Posterior cingulate gyrus (tissue), 11 donors: Measurements from ENCODE around the gene EML6.

Experiments used
- DNase-seq, 10 donors: peaks; one replicate each; pipeline versions ENCODE4 v3.0.0 to v3.0.0-alpha.2; 2020 to 2021; ENCODE audit warnings: mixed read lengths in 3 of 10
- intact Hi-C: fragments of 100-400 bp; cut with DNase I; formaldehyde crosslinking; loops from one replicate; pipeline ENCODE4 v1.15.1; 2023

The EML6 gene

DNA sequence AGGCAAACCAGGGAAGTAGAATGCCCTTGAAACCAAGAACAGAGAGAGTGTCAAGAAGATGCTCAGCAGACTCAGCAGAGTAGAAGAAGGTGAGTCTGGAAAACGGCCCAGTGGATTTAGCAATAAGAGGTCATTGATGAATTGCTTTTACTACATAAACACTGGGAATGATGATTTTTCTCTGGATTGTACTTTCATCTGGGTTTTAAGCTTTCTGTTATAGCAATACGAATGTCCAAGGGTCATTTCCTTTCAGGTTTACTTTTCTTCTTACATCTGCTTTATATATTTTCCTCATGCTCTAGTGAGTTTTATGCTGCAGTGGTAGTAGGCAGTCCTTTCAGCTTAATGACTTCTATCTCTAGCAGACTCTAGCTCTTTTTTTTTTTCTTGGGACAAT, 16.9 kb downstream of the EML6 start:
- intact Hi-C loops: no loop called here
- DNase-seq: no peak

- DNase-seq: no peak
- intact Hi-C loops: no loop called here
These were observed 17.8 kb downstream of the EML6 start for GRCh38 chr2:54741250-54741649.

GRCh38 chr2:54750040-54750439, 26.6 kb downstream of the EML6 start:
- intact Hi-C loops: no loop called here
- DNase-seq: no peak

DNA sequence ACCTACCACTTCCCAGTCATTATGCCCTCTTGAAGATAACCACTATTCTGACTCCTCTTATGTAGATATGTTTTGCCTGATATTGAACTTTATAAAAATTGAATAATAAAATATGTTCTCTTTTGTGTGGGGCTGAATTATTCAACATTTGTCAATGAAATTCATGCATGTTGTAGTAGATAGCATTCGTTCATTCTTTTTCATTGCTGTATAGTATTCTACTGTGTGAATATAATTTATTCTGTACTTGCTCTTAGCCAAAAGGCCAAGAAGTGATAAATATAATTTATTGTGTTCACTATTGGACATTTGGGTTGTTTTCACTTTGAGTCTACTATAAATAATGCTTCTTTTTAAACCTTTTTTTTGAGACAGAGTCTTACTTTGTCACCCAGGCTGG, 29.0 kb downstream of the EML6 start:
- intact Hi-C loops: no loop called here
- no peak for DNase-seq

DNA sequence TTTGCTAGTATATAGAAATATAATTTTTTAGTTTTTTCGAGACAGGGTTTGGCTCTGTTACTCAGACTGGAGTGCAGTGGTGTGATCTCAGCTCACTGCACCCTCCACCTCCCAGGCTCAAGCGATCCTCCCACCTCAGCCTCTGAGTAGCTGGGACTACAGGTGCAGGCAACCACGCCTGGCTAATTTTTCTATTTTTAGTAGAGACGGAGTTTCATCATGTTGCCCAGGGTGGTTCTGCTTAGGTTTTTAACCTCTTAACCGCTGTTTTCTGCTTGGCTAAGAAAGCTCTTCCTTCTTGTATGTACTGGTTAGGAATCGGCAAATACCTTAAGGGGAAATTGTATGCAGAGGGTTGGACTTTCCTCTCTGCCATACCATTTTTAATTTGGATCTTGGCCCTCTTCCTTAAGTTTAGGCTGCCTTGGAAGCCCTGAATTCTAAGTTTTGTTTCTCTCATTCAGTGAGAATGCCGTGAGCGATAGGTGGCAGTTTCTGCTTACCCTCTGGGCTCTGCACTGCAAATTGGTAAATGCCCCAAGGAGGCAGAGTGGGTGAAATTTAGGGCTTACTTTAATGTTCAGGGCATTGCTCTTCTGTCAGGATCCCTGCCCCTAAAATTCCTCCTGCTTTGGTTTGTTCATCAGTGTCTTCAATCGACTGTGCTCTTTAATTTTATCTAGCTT, 32.3 kb downstream of the EML6 start:
- intact Hi-C loops: no loop called here
- no peak for DNase-seq

- intact Hi-C loops: no loop called here
- DNase-seq: peak in 8 of 10 donors; percentile 11 to 87 (median 46)
These were observed 34.0 kb downstream of the EML6 start for GRCh38 chr2:54757500-54757899.

DNA sequence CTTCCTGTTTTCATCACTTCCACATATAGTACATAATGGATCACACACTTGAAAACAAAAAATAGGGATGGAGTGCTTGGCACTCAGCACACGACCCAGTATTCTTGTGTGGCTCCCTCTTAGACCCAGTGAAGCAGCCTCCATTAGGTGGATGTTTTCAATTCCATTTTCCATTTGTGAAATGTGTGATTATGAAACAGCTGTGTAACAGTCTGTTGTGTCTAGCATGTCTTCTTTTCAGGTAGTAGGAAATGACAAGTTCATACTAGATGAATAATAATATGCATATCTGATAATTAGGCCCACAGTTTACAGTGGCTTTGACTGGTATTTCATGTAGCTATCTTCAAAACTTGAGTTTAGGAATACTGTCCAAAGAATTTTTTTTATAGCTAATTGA, 35.5 kb downstream of the EML6 start:
- intact Hi-C loops: no loop called here
- no peak for DNase-seq

DNA sequence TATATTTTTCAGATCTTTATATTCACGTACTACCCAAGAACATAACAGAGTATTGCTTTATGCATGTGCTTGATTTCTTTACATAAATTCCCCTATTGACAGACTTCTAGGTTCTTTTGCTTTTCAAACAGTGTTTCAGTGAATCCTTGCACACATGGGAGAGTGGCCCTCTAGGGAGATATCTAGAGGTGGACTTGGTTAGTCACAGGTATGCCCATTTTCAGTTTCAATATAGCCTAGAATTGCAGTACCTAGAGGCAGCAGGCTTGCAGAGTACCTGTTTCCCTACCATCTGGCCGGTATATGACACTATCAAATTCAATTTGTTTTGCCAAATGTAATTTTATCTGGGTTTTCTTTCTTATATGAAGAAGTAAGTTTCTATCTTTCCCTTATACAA, 36.8 kb downstream of the EML6 start:
- intact Hi-C loops: no loop called here
- DNase-seq: no peak

GRCh38 chr2:54763636-54764291, 40.3 kb downstream of the EML6 start:
- peak in 1 of 10 donors; percentile 17 for DNase-seq
- intact Hi-C loops: no loop called here

DNA sequence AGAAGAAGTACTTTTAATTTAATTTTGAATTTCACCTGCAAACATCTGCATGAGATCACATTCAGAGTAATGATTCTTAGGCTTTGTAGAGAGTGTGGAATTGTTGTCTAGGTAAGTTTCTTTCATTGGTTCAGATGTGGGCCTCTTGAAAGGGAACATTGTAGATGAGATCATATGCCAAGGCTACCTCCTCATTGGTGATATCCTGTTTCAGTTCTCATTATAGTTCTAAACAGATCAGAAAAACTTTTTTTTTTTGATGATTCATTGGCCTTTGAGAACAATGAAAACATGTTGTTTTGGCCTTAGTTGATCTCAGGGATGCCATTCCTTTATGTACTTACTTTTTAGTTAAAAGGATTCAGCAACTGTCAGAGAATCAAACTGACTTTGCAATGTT, 44.5 kb downstream of the EML6 start:
- DNase-seq: no peak
- intact Hi-C loops: no loop called here

DNA sequence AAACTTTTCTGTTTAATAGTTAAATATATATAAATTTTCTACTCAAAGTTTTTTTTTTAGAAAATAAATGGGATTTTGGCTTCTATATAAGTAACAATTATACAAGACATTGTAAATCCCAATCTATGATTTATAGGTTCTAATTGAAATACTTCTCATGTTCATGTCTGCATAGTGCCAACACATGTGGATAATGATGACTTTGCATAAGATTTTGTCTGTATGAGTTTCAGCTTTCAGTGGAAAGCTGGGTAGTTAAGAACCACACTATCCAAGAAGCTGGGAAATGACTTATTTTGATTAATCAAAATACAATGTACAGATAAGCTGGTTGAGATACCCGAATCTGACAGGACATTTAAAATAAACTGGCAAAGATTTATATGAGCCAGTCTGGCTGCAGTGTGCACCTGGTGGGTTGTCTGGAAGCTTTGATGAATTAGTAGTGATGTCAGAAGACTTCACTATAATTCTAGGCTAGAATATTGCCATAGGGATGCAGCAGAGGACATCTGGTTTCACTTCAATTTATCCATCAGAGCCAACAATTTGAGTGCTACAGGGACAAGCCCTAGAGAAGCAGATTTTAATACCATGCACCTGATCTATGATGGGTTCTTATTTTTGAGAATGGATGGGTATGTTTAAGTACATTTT, 45.4 kb downstream of the EML6 start:
- no peak for DNase-seq
- intact Hi-C loops: no loop called here

DNA sequence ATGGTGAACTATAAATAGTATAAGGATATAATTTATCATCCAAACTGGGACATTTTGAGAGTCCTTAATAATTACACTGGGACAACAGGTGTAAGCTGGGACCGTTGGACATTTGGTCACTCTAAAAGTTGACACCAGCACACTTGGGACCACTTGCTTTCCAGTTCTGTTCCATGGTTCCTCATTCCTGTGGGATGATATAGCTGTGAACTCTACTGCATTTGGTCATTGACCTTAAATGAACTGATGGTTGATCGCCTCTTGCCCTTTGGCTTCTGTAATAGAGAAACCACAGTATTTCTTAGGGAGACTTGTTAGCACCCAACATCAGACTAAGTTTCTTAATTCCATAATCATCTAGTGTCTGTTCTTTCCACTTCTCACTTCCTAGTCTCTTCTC, 46.7 kb downstream of the EML6 start:
- intact Hi-C loops: no loop called here
- DNase-seq: no peak

- intact Hi-C loops: no loop called here
These were observed 47.2 kb downstream of the EML6 start for GRCh38 chr2:54770676-54771075.

DNA sequence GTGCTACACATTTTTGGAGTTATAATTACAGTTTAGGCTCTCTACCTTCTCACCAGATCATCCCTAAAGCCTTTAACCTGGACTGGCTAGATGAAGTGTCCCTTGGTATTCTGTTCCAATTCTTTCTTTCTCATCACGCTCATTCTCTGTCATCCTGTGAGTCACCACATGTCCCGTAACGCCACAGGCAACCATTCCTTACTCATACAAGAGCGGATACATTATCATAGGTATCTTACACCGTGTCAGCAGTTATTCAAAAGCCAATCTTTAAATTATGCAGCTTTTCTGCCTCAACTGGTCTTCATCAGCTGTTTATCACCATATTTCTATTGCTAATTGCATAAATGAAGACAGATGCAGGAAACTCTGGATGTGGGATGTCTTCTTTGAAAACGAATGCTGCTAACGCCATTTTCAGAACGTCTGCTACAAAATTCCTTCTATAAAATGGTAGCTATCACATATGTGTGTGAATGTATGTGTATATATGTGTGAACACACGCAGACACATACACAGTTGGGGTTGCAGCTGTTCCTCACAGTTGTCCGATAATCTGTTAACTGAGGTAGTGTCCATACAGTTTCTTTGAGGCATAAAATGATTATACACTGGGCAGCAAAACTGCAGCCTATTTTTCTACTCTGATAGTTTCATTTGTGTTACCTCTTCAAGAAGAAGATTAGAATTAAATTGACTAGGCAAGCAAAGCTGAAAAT, 47.9 kb downstream of the EML6 start:
- intact Hi-C loops: no loop called here
- DNase-seq: no peak

More at GRCh38 chr2:54770676-54771075, 47.2 kb downstream of the EML6 start:
- no peak for DNase-seq

- no peak for DNase-seq
- intact Hi-C loops: no loop called here
These were observed 48.6 kb downstream of the EML6 start for GRCh38 chr2:54772110-54772509.

GRCh38 chr2:54772531-54772930, 49.1 kb downstream of the EML6 start:
- no peak for DNase-seq
- intact Hi-C loops: no loop called here

GRCh38 chr2:54773233-54773632, 49.8 kb downstream of the EML6 start:
- DNase-seq: no peak
- intact Hi-C loops: no loop called here

DNA sequence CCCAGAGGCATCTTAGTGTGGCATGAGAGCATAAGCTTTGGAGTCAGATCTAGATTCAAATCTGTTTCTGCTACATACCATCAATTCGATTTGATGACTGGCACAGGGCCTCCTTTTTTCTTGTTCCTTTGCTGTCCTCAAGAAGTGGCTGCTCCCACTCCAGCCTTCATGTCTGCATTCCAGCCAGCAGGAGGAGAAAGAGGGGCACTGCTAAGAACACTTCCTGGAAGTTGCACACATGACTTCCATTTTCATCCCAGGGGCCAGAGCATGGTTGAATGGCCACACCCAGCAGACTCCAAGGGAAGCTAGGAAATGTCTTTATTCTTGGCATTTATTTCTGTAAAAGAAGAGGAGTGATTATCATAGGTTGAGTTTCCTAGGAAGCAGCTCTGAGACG, 50.4 kb downstream of the EML6 start:
- intact Hi-C loops: no loop called here
- no peak for DNase-seq

- DNase-seq: no peak
- intact Hi-C loops: no loop called here
These were observed 52.2 kb downstream of the EML6 start for GRCh38 chr2:54775710-54776109.

- no peak for DNase-seq
- intact Hi-C loops: no loop called here
These were observed 53.0 kb downstream of the EML6 start for GRCh38 chr2:54776494-54776893.

DNA sequence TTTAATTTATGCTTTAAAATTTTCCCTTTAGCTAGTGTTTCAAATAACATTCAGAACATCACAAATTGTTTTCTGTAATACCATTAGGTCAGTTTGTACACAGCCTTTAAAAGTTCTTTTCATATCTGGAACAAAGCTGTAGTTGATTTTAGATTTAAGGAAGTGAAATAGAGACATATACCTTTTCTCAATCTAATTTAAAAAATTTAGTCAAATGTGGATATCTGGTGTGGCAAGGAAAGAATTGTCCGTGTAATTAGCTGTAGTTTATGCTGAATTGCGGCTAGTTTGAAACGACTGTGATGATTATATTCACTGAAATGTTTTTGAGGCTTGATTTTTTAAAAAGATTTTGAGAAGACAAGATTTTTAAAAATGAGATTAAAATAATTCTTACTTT, 59.9 kb downstream of the EML6 start:
- DNase-seq: no peak
- intact Hi-C loops: no loop called here
